Transverse colon (tissue), 4 donors: Measurements from ENCODE around the gene PTMS. TPM values are rescaled to one million over a fixed set of nuclear protein-coding genes. Genes with fewer than 3 reads are reported as not detected.

ENCODE experiments used
- DNase-seq: peaks from one replicate; pipeline ENCODE4 v3.0.0-alpha.2; 2019
- H3K27ac ChIP-seq, 4 donors: fragments of 200-600 bp; sonication (generic); 2 replicates each; pipeline ENCODE4 v1.5.1; 2016 to 2018; ENCODE audit warnings: inconsistent platforms in 4 of 4
- H3K27me3 ChIP-seq: fragments of 200-600 bp; sonication (generic); 2 replicates; pipeline ENCODE4 v1.5.1; 2017; ENCODE audit warnings: inconsistent platforms
- H3K36me3 ChIP-seq, 4 donors: fragments of 200-600 bp; sonication (generic); 2 replicates each; pipeline ENCODE4 v1.5.1; 2017 to 2019; ENCODE audit warnings: inconsistent platforms in 4 of 4
- H3K4me1 ChIP-seq, 4 donors: fragments of 200-600 bp; sonication (generic); 2 replicates each; pipeline ENCODE4 v1.5.1; 2017 to 2020; ENCODE audit warnings: inconsistent platforms in 4 of 4
- H3K4me3 ChIP-seq, 4 donors: fragments of 200-600 bp; sonication (generic); 1 replicate in 1 of 4; 2 replicates in 3 of 4; pipeline versions ENCODE4 v1.5.1 to v1.6.1; 2017 to 2019; ENCODE audit warnings: inconsistent platforms in 4 of 4
- H3K9me3 ChIP-seq, 2 donors: fragments of 200-600 bp; sonication (generic); 2 replicates each; pipeline ENCODE4 v1.5.1; 2017 to 2019; ENCODE audit warnings: inconsistent platforms in 2 of 2
- EP300 ChIP-seq: sonication (generic); formaldehyde crosslinking; IDR thresholded peaks from one replicate; pipeline ENCODE4 v1.6.1; 2017; ENCODE audit warnings: antibody characterized with exemption, low read depth
- POLR2A ChIP-seq: fragments of 450-650 bp; IDR thresholded peaks from one replicate; pipeline ENCODE4 v1.6.1; 2016; ENCODE audit warnings: antibody characterized with exemption, mild to moderate bottlenecking, moderate library complexity
- POLR2AphosphoS5 ChIP-seq, 3 donors: sonication (generic); formaldehyde crosslinking; IDR thresholded peaks; one replicate each; pipeline ENCODE4 v1.6.1; 2016; ENCODE audit warnings: antibody characterized with exemption in 3 of 3
- WGBS, 2 donors: methylation state at CpG; one replicate each; pipeline ENCODE4 v1.1.5; 2018; ENCODE audit warnings: low coverage in 1 of 2; 5-methylcytosine and 5-hydroxymethylcytosine counted together
- in situ Hi-C, 4 donors: fragments of 200-750 bp; cut with MboI; loops; one replicate each; pipeline versions ENCODE4 v1.15.0 to v1.15.1; 2017; ENCODE audit warnings: low sequenced_read_pairs in 3 of 4, low pct_ligation_motif_present in 1 of 4, low pct_unique_long_range_greater_than_20kb in 1 of 4
- intact Hi-C: fragments of 100-400 bp; cut with DNase I; formaldehyde crosslinking; loops from one replicate; pipeline ENCODE4 v1.15.1; 2023; ENCODE audit warnings: low total_unique reads
- total RNA-seq, 4 donors: library from RNA; depleted of rRNA; stranded (reverse); fragments of >200 nt; gene quantifications; one replicate each; pipeline ENCODE4 v1.1.0, GENCODE V29; 2016
- TF ChIP-seq, protein P1 (sequence below), 5 experiments: fragments of 200-600 bp in 3 of 5; fragments of 450-650 bp in 2 of 5; sonication (generic) in 3 of 5; IDR thresholded peaks; 1 replicate in 2 of 5; 2 replicates in 3 of 5; pipeline ENCODE4 v1.5.1; 2016 to 2017; ENCODE audit warnings: antibody characterized with exemption in 5 of 5, inconsistent platforms in 3 of 5, mild to moderate bottlenecking in 2 of 5, moderate library complexity in 1 of 5

PTMS gene
- total RNA-seq, 4 donors from 2014 or later: 64.0 to 124 (median 83.9) TPM

DNA sequence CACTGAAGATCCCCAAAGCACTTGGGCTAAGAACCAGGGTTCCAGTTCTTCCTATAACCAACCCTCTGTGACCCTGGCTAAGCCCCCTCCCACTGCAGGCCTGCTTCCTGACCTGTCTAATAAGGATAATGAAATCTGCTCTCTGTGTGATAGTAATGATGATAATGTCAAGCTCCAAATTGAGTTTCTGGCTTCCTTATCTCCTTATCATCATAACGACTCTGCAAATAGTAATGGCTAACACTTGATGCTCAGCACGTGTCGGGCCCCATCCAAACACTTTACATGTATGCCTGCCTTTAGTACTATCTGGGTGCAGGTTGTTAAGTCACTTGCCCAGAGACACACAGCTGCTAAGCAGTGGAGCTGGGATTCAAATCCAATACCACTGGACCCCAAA lies 50.4 kb downstream of the PTMS start:
- Histone ChIP-seq H3K27ac (no peak overlapping the region), H3K4me1 (peaks cover 0 to 5% (median 3%) of the 10 kb centered on the region in 4 donors), H3K9me3 (no peaks in the 10 kb centered on the region), H3K4me3 (no peak overlapping the region), H3K27me3 (peaks cover 1% of the 10 kb centered on the region), H3K36me3 (no peaks in the 10 kb centered on the region)
- in situ Hi-C loops: no loop called here
- WGBS, 2 donors: 67% methylated on average over 3 of the region's 3 CpGs; no CpG with 5 or more reads in 1 of the 2 donors
- no peak for DNase-seq
- TF ChIP-seq, protein P1, sequence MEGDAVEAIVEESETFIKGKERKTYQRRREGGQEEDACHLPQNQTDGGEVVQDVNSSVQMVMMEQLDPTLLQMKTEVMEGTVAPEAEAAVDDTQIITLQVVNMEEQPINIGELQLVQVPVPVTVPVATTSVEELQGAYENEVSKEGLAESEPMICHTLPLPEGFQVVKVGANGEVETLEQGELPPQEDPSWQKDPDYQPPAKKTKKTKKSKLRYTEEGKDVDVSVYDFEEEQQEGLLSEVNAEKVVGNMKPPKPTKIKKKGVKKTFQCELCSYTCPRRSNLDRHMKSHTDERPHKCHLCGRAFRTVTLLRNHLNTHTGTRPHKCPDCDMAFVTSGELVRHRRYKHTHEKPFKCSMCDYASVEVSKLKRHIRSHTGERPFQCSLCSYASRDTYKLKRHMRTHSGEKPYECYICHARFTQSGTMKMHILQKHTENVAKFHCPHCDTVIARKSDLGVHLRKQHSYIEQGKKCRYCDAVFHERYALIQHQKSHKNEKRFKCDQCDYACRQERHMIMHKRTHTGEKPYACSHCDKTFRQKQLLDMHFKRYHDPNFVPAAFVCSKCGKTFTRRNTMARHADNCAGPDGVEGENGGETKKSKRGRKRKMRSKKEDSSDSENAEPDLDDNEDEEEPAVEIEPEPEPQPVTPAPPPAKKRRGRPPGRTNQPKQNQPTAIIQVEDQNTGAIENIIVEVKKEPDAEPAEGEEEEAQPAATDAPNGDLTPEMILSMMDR (IDR thresholded peaks at IDR 0.05): no peak
- TF ChIP-seq EP300: no peak
- no peak for TF ChIP-seq POLR2A
- TF ChIP-seq POLR2AphosphoS5 (IDR thresholded peaks at IDR 0.05): no peak
- intact Hi-C loops: no loop called here

DNA sequence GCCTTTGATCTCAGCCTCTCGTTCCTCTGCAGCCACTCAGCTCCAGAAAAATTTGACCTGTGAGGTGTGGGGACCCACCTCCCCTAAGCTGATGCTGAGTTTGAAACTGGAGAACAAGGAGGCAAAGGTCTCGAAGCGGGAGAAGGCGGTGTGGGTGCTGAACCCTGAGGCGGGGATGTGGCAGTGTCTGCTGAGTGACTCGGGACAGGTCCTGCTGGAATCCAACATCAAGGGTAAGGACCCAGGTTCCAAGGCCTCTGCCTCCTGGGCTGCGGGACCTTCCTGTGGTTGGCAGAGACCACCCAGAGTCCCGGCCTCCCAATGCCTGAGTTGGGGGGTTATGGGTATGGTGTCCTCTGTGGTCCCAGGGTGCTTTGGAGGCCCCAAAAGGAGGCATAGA lies 50.9 kb downstream of the PTMS start:
- Histone ChIP-seq H3K9me3 (no peaks in the 10 kb centered on the region), H3K4me1 (peaks cover 4 to 10% (median 8%) of the 10 kb centered on the region in 4 donors), H3K27ac (no peak overlapping the region), H3K4me3 (no peak overlapping the region), H3K36me3 (no peaks in the 10 kb centered on the region), H3K27me3 (peaks cover 6% of the 10 kb centered on the region)
- intact Hi-C loops (no loop called here), in situ Hi-C loops (no loop called here)
- 94% methylated on average over 8 of the region's 8 CpGs; no CpG with 5 or more reads in 1 of the 2 donors for WGBS, 2 donors
- TF ChIP-seq, protein P1 (IDR thresholded peaks at IDR 0.05): no peak
- no peak for TF ChIP-seq POLR2A
- TF ChIP-seq POLR2AphosphoS5 (IDR thresholded peaks at IDR 0.05): no peak
- TF ChIP-seq EP300: no peak
- DNase-seq: no peak

DNA sequence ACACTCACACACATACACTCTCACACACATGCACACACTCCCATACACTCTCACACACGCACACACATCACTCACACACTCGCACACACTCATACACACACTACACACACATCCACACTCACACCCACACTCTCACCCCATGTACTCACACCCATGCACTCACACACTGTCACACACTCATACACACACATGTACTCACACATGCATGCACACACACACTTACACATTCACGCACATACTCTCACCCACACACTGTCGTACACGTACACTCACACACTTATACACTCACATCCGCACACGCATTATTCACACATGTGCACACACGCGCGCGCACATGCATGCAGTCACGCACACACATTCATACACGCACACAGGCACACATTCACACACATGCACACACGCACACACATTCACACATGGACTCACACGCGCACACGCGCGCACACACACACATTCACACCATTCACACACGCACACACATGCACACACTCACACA lies 51.5 kb downstream of the PTMS start:
- Histone ChIP-seq H3K36me3 (no peaks in the 10 kb centered on the region), H3K4me3 (no peak overlapping the region), H3K27ac (no peak overlapping the region), H3K9me3 (no peaks in the 10 kb centered on the region), H3K4me1 (peaks cover 5 to 15% (median 11%) of the 10 kb centered on the region in 4 donors), H3K27me3 (peaks cover 11% of the 10 kb centered on the region)
- in situ Hi-C loops: no loop called here
- 88% methylated on average over 18 to 20 of the region's 20 CpGs for WGBS, 2 donors
- intact Hi-C loops: no loop called here
- TF ChIP-seq, protein P1 (IDR thresholded peaks at IDR 0.05): no peak
- no peak for DNase-seq

DNA sequence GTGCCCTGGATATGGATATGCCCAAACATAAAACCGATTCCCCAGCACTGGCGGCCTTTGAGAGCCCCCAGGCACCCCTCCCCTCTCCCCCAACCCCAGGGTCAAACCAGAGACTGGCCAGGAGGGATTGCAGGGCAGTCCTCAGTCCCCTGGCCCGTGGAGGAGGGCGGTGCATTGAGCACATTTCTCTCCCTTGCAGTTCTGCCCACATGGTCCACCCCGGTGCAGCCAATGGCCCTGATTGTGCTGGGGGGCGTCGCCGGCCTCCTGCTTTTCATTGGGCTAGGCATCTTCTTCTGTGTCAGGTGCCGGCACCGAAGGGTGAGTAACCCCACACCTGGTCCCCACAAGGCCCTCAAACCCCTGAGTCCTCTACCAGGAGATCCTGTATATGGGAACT lies 52.1 kb downstream of the PTMS start:
- H3K4me3 ChIP-seq: no peak overlapping the region
- H3K4me1 ChIP-seq: peaks cover 5 to 15% (median 11%) of the 10 kb centered on the region in 4 donors
- H3K27me3 ChIP-seq: peaks cover 13% of the 10 kb centered on the region
- TF ChIP-seq POLR2AphosphoS5 (IDR thresholded peaks at IDR 0.05) (no peak), POLR2A (no peak), EP300 (no peak)
- TF ChIP-seq, protein P1 (IDR thresholded peaks at IDR 0.05): no peak
- DNase-seq: no peak
- H3K27ac ChIP-seq: no peak overlapping the region
- no peaks in the 10 kb centered on the region for H3K9me3 ChIP-seq
- H3K36me3 ChIP-seq: no peaks in the 10 kb centered on the region
- in situ Hi-C loops: no loop called here
- intact Hi-C loops: no loop called here
- WGBS, 2 donors: 79 to 82% methylated on average over 4 to 10 of the region's 10 CpGs
